Dedifferentiated amniotic fluid mesenchymal stem cell (primary cell): ENCODE data around the gene TRERF1.
A peak's percentile ranks its signal among the peaks of the same experiment; 100 is the strongest.

Experiments
- DNase-seq: peaks from one replicate; pipeline ENCODE4 v3.0.0-alpha.2; 2016; ENCODE audit errors: extremely low spot score

Gene TRERF1

GRCh38 chr6:42423244-42423643 lies 28.5 kb downstream of the TRERF1 start:
- DNase-seq: no peak

- no peak for DNase-seq
Measured at GRCh38 chr6:42420741-42421140, 31.0 kb downstream of the TRERF1 start.

- DNase-seq: no peak
Measured at GRCh38 chr6:42419490-42420280, 32.0 kb downstream of the TRERF1 start.

DNA sequence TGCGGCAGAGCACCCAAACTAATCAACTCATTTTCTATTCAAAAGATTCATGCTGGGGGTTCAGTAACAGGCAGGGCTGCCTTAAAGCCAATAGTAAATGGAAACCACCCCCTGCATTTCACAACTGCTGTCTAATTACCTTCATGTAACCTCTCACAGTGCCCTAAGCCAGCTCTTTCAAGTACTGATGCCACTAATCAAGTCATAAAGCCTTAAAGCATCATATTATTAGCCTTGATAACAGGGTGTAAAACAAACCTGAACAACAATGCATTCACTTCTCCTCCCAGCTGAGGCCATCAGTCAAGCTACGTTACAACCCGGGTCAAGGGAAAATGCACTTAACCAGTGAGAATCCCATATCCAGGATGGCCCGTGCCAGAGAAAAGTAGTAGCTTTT lies 33.0 kb downstream of the TRERF1 start:
- no peak for DNase-seq

- no peak for DNase-seq
Measured at GRCh38 chr6:42417641-42418112, 34.0 kb downstream of the TRERF1 start.

- DNase-seq: no peak
Measured at GRCh38 chr6:42411406-42411805, 40.3 kb downstream of the TRERF1 start.

- no peak for DNase-seq
Measured at GRCh38 chr6:42410861-42411260, 40.9 kb downstream of the TRERF1 start.

DNA sequence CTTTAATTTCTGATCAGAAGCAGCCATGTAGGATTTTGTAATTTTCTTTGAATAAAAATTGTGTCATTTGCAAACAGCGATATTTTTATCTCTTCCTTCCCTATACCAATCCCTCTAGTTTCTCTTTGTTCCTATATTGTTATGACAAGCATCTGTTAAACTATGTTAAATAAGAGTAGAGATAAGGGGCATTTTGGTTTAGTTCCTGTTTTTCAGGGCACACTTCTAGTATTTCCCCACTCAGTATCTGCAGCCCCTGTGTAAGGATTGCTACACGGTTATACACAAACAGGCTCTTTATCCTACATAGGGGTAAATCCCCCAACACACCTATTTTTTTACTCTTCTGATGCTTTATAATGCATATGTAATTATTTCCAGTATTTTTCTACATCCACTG lies 42.1 kb downstream of the TRERF1 start:
- DNase-seq: no peak

DNA sequence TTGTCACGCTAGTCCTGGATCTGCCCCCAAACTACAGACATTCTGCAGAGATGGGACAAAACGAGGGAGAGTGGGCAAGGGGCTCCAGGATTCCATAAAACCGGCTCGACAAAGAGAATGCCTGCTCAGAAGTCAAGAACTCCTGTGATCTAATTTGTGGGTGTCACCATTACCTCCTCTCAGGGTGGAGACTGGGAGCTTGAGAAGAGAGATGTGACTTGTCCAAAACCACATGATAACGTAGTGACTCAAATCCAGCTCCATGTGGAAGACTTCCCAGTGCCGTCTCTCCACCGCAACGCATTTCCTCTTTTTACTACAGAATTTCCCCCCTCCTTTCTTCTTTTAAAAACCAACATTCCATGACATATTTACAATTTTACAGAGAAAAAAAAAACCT lies 44.3 kb downstream of the TRERF1 start:
- DNase-seq: peak; percentile 24

DNA sequence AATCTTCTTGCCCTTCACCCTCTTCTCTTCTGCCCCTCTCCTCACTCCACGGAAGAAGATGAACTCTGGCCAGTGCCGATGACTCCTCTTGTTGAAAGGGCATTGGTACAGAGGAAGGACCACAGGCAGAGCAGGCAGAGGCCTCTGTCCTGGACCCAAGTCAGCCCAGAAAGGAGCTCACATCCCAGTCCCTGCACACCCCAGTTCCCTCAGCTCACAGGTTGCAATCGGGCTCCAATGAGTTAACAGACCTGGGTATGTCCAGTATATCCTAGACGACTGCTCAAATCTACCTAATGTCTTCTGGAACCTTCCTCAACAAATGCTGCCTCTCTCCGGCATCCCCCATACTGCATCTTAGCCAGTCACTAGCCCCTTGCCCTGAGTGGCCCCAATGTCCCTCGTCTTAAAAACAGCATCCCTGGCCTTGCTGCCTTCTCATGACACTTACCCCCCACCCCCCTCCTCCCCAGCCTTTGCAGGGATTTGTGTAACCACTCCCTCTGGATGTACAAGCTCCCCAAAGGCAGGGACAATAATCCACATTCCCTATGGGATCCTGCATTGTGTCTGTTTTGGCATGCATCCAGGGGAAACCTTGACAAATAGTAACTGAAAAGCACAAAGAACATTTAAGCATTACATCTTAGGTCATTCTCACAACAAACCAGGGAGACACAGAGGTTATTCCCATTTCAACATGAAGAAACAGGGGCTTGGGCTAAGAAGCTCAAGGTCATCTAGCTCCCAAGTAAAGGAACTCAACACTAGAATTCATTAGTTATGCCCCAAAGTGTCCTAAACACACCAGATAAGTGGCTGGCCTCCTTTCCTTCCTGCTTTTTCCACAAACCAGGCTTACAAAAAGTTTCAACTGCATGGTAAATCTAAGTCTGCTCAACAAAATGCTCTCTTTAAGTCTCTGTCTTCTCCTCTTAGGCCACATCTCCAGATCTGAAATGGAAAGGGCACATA lies 45.1 kb downstream of the TRERF1 start:
- DNase-seq: no peak

- DNase-seq: peak; percentile 22
Measured at GRCh38 chr6:42405021-42405420, 46.7 kb downstream of the TRERF1 start.

GRCh38 chr6:42404484-42404883 lies 47.2 kb downstream of the TRERF1 start:
- DNase-seq: peak; percentile 64

GRCh38 chr6:42403831-42404230 lies 47.9 kb downstream of the TRERF1 start:
- no peak for DNase-seq

DNA sequence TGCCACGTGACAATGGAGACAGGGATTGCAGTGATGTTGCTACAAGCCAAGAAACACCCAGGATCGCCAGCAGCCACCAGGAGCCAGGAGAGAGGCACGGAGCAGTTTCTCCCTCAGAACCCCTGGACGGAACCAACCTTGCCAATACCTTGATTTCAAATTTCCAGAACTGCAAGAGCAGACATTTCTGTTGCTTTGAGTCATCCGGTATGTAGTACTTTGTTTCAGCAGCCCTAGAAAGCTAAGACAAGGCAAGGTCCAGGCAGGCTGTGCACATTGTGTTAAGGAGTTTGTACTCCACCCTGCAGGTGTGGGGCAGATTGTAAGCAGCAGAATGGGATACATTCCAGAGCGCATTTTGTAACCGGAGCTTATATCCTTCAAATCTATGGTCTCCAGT lies 48.3 kb downstream of the TRERF1 start:
- no peak for DNase-seq

GRCh38 chr6:42402184-42402583 lies 49.5 kb downstream of the TRERF1 start:
- peak; percentile 29 for DNase-seq

DNA sequence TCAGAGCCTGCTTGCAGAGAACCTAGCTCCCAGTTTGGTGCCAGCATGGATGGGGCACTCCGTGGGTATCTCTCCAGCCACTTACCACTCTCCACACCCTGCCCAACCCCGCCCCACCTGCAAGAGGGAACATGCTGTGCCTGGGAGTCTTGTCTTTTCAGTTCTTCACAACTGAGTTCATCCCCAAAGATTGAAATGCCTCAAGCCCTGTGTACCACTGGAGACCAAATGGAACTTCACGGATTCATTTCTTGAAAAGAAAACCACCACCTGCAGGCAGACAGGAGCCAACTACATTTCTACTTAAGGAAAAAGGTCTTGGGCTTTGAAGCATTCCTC lies 50.1 kb downstream of the TRERF1 start:
- no peak for DNase-seq

- DNase-seq: no peak
Measured at GRCh38 chr6:42400886-42401612, 50.7 kb downstream of the TRERF1 start.

DNA sequence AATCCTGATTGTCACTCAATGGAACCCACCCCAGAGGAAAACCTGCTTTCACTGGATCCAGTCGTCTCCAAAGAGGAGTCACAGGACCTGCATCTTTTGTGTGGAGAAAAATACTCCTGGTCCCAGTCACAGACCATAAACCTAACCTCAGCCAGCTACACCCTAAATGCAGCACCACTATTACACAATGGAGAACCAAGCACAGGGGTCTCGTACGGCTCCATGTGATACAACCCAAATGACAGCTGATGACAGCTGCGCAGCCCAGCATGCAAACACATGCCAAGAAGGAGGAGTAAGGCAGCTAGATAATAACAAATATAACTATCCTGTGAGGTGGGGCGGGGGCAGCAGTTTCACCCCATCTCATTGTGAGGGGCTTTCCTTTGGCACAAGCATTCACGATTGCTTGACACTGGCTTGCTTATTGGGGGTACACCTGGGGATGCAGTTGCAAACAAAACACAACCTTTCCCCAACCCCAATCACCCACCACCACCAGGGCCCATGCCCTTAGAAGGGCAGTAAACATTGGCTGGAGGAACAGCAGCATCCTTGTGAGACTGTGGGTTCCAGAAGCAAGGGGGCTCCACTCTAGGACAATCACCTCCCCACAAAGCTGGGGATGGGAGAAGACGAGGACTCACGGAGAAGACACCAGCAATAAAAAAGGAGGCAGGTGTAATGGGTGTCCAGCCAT lies 51.5 kb downstream of the TRERF1 start:
- no peak for DNase-seq

GRCh38 chr6:42396720-42397119 lies 55.0 kb downstream of the TRERF1 start:
- DNase-seq: no peak

- DNase-seq: no peak
Measured at GRCh38 chr6:42394881-42395620, 56.7 kb downstream of the TRERF1 start.

DNA sequence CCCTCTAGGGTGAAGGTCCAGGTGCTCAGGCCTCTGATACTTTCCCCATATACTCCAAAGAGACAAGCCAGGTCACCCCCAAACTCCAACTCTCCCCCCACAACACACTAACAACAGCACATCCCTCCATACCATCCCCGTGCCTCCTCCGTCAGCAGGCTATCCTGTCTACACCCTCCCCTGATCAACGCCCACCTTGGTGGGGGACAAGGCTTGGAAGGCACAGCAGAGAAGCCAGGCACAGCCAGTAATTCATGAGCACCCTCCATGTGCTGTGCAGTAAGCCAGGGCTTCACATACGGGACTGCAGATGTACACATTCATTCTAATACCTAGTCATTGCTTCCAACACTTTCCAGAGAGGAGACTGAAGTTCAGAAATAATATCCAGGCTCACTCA lies 57.6 kb downstream of the TRERF1 start:
- DNase-seq: no peak
